ENCODE data around the gene PITPNB.

Gene PITPNB

DNA sequence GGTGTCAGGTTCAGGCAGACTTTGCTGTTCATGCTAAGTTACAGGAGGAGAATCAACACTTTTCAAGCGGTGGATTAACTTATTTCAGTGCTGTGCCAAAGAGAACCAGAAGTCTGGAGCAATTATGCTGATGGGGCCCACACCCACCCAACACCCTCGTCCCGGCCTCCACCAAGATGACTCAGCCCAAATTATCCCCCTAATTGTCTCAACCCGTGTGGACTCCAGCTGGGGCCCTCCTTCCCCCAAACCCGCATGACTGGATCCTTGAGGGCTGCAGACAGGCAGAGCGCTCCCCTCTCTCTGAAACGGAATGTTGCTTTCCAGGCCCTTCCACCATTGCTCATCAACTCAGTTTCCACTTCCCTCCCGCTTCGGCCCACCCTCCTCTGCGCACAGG lies 82.9 kb downstream of the PITPNB start:
- no peak for TF ChIP-seq TCF4 (CRISPR knock-in tag; IDR thresholded peaks at IDR 0.05; ENCODE audit: borderline replicate concordance)
- TF ChIP-seq ZC3H10 (CRISPR knock-in tag; IDR thresholded peaks at IDR 0.05) = no peak
- TF ChIP-seq, protein P1, sequence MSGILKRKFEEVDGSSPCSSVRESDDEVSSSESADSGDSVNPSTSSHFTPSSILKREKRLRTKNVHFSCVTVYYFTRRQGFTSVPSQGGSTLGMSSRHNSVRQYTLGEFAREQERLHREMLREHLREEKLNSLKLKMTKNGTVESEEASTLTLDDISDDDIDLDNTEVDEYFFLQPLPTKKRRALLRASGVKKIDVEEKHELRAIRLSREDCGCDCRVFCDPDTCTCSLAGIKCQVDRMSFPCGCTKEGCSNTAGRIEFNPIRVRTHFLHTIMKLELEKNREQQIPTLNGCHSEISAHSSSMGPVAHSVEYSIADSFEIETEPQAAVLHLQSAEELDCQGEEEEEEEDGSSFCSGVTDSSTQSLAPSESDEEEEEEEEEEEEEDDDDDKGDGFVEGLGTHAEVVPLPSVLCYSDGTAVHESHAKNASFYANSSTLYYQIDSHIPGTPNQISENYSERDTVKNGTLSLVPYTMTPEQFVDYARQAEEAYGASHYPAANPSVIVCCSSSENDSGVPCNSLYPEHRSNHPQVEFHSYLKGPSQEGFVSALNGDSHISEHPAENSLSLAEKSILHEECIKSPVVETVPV (CRISPR knock-in tag; IDR thresholded peaks at IDR 0.05) = no peak
- TF ChIP-seq ZFP3 (CRISPR knock-in tag; IDR thresholded peaks at IDR 0.05) = no peak
- no peak for TF ChIP-seq ZNF70 (CRISPR knock-in tag; IDR thresholded peaks at IDR 0.05)
- TF ChIP-seq ZNF565 (CRISPR knock-in tag; conservative IDR thresholded peaks at IDR 0.05; ENCODE audit: low read depth) = no peak
- TF ChIP-seq ESRRG (CRISPR knock-in tag; IDR thresholded peaks at IDR 0.05) = no peak
- no peak for TF ChIP-seq ZNF8 (CRISPR knock-in tag; IDR thresholded peaks at IDR 0.05)
- TF ChIP-seq, protein P2, sequence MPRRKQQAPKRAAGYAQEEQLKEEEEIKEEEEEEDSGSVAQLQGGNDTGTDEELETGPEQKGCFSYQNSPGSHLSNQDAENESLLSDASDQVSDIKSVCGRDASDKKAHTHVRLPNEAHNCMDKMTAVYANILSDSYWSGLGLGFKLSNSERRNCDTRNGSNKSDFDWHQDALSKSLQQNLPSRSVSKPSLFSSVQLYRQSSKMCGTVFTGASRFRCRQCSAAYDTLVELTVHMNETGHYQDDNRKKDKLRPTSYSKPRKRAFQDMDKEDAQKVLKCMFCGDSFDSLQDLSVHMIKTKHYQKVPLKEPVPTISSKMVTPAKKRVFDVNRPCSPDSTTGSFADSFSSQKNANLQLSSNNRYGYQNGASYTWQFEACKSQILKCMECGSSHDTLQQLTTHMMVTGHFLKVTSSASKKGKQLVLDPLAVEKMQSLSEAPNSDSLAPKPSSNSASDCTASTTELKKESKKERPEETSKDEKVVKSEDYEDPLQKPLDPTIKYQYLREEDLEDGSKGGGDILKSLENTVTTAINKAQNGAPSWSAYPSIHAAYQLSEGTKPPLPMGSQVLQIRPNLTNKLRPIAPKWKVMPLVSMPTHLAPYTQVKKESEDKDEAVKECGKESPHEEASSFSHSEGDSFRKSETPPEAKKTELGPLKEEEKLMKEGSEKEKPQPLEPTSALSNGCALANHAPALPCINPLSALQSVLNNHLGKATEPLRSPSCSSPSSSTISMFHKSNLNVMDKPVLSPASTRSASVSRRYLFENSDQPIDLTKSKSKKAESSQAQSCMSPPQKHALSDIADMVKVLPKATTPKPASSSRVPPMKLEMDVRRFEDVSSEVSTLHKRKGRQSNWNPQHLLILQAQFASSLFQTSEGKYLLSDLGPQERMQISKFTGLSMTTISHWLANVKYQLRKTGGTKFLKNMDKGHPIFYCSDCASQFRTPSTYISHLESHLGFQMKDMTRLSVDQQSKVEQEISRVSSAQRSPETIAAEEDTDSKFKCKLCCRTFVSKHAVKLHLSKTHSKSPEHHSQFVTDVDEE (CRISPR knock-in tag; IDR thresholded peaks at IDR 0.05) = no peak
- no peak for TF ChIP-seq TOX (CRISPR knock-in tag; IDR thresholded peaks at IDR 0.05; ENCODE audit: borderline replicate concordance)
- peak; percentile 20; the same call in 2 of the 3 replicates for ATAC-seq

DNA sequence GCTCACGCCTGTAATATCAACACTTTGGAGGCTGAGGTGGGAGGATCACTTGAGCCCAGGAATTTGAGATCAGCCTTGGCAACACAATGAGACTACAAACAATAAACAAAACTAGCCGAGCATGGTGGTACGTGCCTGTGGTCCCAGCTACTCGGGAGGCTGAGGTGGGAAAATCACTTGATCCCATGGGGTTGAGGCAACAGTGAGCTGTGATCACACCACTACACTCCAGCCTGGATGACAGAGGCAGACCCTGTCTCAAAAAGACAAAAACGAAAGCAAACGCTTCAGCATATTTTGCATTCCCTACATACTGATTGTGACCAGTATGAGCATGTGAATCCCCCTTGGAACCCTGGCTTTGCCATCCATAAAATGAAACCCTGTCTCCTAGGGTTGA lies 83.6 kb downstream of the PITPNB start:
- no peak for TF ChIP-seq TOX (CRISPR knock-in tag; IDR thresholded peaks at IDR 0.05; ENCODE audit: borderline replicate concordance)
- TF ChIP-seq RARB (CRISPR knock-in tag; IDR thresholded peaks at IDR 0.05) = no peak
- no peak for TF ChIP-seq ARNTL (CRISPR knock-in tag; IDR thresholded peaks at IDR 0.05; ENCODE audit: borderline replicate concordance, low read depth)
- TF ChIP-seq GLIS3 (CRISPR knock-in tag; IDR thresholded peaks at IDR 0.05) = no peak
- no peak for TF ChIP-seq ZC3H10 (CRISPR knock-in tag; IDR thresholded peaks at IDR 0.05)
- TF ChIP-seq, protein P3, sequence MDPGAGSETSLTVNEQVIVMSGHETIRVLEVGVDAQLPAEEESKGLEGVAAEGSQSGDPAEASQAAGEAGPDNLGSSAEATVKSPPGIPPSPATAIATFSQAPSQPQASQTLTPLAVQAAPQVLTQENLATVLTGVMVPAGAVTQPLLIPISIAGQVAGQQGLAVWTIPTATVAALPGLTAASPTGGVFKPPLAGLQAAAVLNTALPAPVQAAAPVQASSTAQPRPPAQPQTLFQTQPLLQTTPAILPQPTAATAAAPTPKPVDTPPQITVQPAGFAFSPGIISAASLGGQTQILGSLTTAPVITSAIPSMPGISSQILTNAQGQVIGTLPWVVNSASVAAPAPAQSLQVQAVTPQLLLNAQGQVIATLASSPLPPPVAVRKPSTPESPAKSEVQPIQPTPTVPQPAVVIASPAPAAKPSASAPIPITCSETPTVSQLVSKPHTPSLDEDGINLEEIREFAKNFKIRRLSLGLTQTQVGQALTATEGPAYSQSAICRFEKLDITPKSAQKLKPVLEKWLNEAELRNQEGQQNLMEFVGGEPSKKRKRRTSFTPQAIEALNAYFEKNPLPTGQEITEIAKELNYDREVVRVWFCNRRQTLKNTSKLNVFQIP (CRISPR knock-in tag; IDR thresholded peaks at IDR 0.05; ENCODE audit: borderline replicate concordance, low read depth) = no peak
- no peak for TF ChIP-seq ESRRG (CRISPR knock-in tag; IDR thresholded peaks at IDR 0.05)
- TF ChIP-seq CSDC2 (CRISPR knock-in tag; IDR thresholded peaks at IDR 0.05) = no peak
- TF ChIP-seq TCF4 (CRISPR knock-in tag; IDR thresholded peaks at IDR 0.05; ENCODE audit: borderline replicate concordance) = no peak
- no peak for TF ChIP-seq OSR1 (CRISPR knock-in tag; IDR thresholded peaks at IDR 0.05)
- ATAC-seq = peak; percentile 33; the same call in 2 of the 3 replicates

DNA sequence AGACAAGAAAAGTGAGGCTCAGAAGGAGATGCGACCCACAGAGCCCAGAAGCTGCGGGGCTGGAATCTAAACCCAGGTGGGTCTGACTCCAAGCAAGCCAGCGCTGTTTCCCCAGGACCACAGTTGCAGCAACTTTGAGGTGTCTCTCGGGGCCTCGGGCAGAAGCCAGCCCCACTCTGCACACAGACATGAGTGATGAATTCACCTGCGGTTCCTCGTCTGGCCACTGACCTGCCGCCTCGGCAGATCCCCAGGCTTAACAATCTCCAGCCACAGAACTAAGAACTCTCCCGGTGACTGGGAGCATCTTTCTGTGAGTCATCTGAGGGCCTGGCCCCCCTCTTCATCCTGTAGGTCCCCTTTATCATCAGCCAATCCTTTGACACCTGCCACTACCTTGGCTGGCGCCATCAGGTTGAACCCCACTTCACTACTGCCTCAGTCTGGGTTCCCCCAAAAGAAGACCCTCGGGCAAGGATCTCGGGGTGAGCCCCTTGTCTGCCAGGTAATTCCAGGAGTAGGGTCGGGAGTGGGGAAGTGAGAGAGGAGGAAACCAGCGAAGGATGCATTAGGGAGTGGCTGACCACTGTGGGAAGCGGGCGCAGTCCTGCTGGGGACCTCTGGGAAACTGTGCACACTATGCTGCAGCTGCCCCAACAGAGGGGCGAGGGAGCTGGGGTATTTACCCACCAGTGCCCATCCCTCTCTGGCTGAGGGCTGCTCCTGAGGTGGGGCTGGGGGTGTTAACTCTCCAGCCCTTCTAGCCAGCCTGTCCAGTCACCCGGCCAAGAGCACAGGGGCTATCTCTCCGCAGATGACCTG lies 84.5 kb downstream of the PITPNB start:
- TF ChIP-seq, protein P4, sequence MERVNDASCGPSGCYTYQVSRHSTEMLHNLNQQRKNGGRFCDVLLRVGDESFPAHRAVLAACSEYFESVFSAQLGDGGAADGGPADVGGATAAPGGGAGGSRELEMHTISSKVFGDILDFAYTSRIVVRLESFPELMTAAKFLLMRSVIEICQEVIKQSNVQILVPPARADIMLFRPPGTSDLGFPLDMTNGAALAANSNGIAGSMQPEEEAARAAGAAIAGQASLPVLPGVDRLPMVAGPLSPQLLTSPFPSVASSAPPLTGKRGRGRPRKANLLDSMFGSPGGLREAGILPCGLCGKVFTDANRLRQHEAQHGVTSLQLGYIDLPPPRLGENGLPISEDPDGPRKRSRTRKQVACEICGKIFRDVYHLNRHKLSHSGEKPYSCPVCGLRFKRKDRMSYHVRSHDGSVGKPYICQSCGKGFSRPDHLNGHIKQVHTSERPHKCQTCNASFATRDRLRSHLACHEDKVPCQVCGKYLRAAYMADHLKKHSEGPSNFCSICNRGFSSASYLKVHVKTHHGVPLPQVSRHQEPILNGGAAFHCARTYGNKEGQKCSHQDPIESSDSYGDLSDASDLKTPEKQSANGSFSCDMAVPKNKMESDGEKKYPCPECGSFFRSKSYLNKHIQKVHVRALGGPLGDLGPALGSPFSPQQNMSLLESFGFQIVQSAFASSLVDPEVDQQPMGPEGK (CRISPR knock-in tag; IDR thresholded peaks at IDR 0.05; ENCODE audit: borderline replicate concordance) = no peak
- TF ChIP-seq ZNF8 (CRISPR knock-in tag; IDR thresholded peaks at IDR 0.05) (no peak), TCF4 (CRISPR knock-in tag; IDR thresholded peaks at IDR 0.05; ENCODE audit: borderline replicate concordance) (no peak), BACH2 (CRISPR knock-in tag; IDR thresholded peaks at IDR 0.05; ENCODE audit: borderline replicate concordance) (no peak)
- TF ChIP-seq, protein P5, sequence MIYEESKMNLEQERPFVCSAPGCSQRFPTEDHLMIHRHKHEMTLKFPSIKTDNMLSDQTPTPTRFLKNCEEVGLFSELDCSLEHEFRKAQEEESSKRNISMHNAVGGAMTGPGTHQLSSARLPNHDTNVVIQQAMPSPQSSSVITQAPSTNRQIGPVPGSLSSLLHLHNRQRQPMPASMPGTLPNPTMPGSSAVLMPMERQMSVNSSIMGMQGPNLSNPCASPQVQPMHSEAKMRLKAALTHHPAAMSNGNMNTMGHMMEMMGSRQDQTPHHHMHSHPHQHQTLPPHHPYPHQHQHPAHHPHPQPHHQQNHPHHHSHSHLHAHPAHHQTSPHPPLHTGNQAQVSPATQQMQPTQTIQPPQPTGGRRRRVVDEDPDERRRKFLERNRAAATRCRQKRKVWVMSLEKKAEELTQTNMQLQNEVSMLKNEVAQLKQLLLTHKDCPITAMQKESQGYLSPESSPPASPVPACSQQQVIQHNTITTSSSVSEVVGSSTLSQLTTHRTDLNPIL (CRISPR knock-in tag; IDR thresholded peaks at IDR 0.05; ENCODE audit: low read depth) = no peak
- TF ChIP-seq, protein P1 (CRISPR knock-in tag; IDR thresholded peaks at IDR 0.05) = no peak
- ATAC-seq = peak; percentile 41
